GM19395 (cell line): ENCODE results near the gene CLDN10.
"Not testable (repeated sequence)": the region's sequence is repeated elsewhere in the genome, so short reads cannot be mapped to it uniquely, and the experiment has no call there.

Experiments
- ATAC-seq: cut with Tn5 transposase; IDR thresholded peaks from one replicate; pipeline ENCODE4 v1.9.1; 2021; ENCODE audit warnings: mild to moderate bottlenecking, moderate library complexity; ENCODE audit not compliant: unreplicated experiment

The CLDN10 gene

GRCh38 chr13:95552539-95553441 lies at the start of gene CLDN10:
CLDN10 (plus strand) TSS chr13:95552720; CDS start chr13:95552754, 34 bp downstream.
- peak; percentile 54 for ATAC-seq

GRCh38 chr13:95503662-95504061 lies 48.9 kb upstream of the CLDN10 start:
- peak; percentile 71 for ATAC-seq

- no peak for ATAC-seq
These were observed 47.3 kb upstream of the CLDN10 start for GRCh38 chr13:95505265-95505664.

GRCh38 chr13:95505986-95506385 lies 46.5 kb upstream of the CLDN10 start:
- ATAC-seq = no peak

- ATAC-seq = no peak
These were observed 44.5 kb upstream of the CLDN10 start for GRCh38 chr13:95507991-95508390.

GRCh38 chr13:95508996-95509395 lies 43.5 kb upstream of the CLDN10 start:
- no peak for ATAC-seq

- no peak for ATAC-seq
These were observed 42.8 kb upstream of the CLDN10 start for GRCh38 chr13:95509521-95510310.

GRCh38 chr13:95510950-95511349 lies 41.6 kb upstream of the CLDN10 start:
- ATAC-seq = no peak

- no peak for ATAC-seq
These were observed 40.1 kb upstream of the CLDN10 start for GRCh38 chr13:95512424-95512823.

GRCh38 chr13:95512957-95513356 lies 39.6 kb upstream of the CLDN10 start:
- no peak for ATAC-seq

- ATAC-seq = not testable (repeated sequence)
These were observed 36.9 kb upstream of the CLDN10 start for GRCh38 chr13:95515606-95516005.

- no peak for ATAC-seq
These were observed 36.5 kb upstream of the CLDN10 start for GRCh38 chr13:95516021-95516420.

GRCh38 chr13:95516492-95516891 lies 36.0 kb upstream of the CLDN10 start:
- no peak for ATAC-seq

GRCh38 chr13:95523598-95523997 lies 28.9 kb upstream of the CLDN10 start:
- ATAC-seq = no peak

- no peak for ATAC-seq
These were observed 28.1 kb upstream of the CLDN10 start for GRCh38 chr13:95524264-95524901.

- no peak for ATAC-seq
These were observed 24.6 kb upstream of the CLDN10 start for GRCh38 chr13:95527955-95528354.

GRCh38 chr13:95530178-95530577 lies 22.3 kb upstream of the CLDN10 start:
- no peak for ATAC-seq

GRCh38 chr13:95533545-95534160 lies 18.9 kb upstream of the CLDN10 start:
- no peak for ATAC-seq

GRCh38 chr13:95535243-95535642 lies 17.3 kb upstream of the CLDN10 start:
- no peak for ATAC-seq

- no peak for ATAC-seq
These were observed 15.8 kb upstream of the CLDN10 start for GRCh38 chr13:95536632-95537241.
